Fibroblast of mammary gland (primary cell): Measurements from ENCODE around the gene PLEKHJ1.

Experiments
- DNase-seq: peaks from one replicate; pipeline ENCODE4 v3.0.0-alpha.2; 2010; ENCODE audit warnings: low read depth
- H3K4me3 ChIP-seq: 2 replicates; pipeline ENCODE4 v1.5.1; 2011; ENCODE audit warnings: low read depth, mild to moderate bottlenecking, low read length, moderate library complexity; ENCODE audit not compliant: control insufficient read depth
- TF ChIP-seq, protein P1 (sequence below): conservative IDR thresholded peaks from 2 replicates; pipeline ENCODE4 v1.5.1; 2011; ENCODE audit warnings: low read depth, low read length, inconsistent platforms; ENCODE audit not compliant: control insufficient read depth, insufficient read depth

Gene PLEKHJ1

DNA sequence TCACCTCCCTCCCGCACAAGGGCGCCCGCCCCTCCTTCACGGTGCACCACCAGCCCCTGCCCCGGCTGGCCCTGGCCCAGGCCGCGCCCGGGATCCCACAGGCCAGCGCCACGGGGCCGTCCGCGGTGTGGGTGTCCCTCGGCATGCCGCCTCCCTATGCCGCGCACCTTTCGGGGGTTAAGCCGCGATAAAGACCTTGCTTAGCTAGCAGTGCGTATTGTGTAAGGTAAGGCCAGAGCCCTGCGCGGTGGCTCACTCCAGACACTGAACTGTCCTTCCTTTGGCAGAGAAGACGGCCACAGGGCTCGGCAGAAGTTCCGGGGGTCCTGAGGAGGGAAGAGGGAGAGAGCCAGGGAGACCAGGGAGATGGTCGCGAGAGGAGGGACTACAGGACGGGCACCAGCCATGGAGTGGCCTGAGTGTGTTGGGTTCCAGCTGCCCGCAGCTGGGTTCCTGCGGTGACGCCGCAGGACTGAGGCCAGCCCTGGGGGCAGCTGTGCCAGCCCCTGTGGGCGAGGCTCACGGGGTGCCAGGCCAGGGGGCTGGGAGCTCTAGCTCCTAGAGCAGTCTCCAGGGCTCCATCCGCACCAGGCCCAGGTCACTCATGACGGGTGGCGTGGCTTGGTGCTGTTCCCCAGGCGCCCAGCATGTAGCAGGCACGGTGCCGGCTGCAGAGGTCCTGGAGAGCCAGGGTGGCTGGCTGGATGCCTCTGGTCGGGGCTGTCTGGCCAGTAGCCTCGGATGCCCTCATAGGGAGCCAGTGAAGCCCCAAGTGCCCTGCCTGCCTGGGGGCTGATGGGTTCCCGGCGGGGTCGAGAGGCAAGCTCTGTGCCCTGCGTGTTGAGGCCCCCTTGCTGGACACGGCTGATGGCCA lies 7.7 kb downstream of the PLEKHJ1 start:
- no peak overlapping the region for H3K4me3 ChIP-seq
- no peak for DNase-seq
- TF ChIP-seq, protein P1, sequence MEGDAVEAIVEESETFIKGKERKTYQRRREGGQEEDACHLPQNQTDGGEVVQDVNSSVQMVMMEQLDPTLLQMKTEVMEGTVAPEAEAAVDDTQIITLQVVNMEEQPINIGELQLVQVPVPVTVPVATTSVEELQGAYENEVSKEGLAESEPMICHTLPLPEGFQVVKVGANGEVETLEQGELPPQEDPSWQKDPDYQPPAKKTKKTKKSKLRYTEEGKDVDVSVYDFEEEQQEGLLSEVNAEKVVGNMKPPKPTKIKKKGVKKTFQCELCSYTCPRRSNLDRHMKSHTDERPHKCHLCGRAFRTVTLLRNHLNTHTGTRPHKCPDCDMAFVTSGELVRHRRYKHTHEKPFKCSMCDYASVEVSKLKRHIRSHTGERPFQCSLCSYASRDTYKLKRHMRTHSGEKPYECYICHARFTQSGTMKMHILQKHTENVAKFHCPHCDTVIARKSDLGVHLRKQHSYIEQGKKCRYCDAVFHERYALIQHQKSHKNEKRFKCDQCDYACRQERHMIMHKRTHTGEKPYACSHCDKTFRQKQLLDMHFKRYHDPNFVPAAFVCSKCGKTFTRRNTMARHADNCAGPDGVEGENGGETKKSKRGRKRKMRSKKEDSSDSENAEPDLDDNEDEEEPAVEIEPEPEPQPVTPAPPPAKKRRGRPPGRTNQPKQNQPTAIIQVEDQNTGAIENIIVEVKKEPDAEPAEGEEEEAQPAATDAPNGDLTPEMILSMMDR: no peak

DNA sequence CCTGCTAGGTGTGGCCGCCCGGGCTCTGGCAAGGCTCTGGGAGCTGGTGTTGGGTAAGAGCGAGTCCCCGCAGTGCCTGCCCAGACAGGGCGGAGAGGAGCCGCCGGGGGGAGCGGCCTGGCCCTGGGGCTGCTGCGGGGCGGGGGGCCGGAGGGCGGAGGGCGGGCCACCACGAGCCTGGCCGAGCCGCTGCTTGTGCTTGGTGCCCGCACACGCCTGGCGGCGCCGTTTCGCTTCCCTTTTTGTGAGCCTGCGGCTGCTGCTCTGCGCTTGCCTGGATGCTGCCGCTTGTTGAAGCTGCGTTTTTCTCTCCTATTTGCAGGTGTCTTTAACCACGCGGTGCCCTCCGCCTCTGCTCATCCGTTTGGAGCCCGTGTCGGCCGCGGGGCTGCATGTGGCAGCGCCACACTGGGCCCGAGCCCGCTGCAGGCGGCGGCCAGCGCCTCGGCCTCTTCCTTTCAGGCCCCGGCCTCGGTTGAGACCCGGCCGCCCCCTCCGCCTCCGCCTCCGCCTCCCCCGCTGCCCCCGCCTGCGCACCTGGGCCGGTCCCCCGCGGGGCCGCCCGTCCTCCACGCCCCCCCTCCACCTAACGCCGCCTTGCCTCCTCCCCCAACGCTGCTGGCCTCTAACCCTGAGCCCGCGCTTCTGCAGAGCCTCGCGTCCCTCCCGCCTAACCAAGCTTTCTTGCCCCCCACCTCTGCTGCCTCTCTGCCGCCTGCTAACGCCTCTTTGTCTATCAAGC lies 8.5 kb downstream of the PLEKHJ1 start:
- H3K4me3 ChIP-seq: no peak overlapping the region
- DNase-seq: no peak
- TF ChIP-seq, protein P1: no peak

GRCh38 chr19:2226840-2227360 lies 9.2 kb downstream of the PLEKHJ1 start:
- DNase-seq: no peak
- no peak overlapping the region for H3K4me3 ChIP-seq
- TF ChIP-seq, protein P1: no peak

DNA sequence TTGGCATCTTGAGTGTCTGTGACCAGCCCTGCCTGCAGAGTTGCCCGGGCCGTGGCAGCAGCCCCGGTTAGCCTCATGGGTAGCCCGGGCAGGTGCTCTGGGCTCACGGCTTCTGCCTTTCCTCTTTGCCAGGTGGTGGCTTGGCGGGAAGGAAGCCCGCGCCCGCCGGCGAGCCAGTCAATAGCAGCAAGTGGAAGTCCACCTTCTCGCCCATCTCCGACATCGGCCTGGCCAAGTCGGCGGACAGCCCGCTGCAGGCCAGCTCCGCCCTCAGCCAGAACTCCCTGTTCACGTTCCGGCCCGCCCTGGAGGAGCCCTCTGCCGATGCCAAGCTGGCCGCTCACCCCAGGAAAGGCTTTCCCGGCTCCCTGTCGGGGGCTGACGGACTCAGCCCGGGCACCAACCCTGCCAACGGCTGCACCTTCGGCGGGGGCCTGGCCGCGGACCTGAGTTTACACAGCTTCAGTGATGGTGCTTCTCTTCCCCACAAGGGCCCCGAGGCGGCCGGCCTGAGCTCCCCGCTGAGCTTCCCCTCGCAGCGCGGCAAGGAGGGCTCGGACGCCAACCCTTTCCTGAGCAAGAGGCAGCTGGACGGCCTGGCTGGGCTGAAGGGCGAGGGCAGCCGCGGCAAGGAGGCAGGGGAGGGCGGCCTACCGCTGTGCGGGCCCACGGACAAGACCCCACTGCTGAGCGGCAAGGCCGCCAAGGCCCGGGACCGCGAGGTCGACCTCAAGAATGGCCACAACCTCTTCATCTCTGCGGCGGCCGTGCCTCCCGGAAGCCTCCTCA lies 9.9 kb downstream of the PLEKHJ1 start:
- TF ChIP-seq, protein P1: no peak

DNA sequence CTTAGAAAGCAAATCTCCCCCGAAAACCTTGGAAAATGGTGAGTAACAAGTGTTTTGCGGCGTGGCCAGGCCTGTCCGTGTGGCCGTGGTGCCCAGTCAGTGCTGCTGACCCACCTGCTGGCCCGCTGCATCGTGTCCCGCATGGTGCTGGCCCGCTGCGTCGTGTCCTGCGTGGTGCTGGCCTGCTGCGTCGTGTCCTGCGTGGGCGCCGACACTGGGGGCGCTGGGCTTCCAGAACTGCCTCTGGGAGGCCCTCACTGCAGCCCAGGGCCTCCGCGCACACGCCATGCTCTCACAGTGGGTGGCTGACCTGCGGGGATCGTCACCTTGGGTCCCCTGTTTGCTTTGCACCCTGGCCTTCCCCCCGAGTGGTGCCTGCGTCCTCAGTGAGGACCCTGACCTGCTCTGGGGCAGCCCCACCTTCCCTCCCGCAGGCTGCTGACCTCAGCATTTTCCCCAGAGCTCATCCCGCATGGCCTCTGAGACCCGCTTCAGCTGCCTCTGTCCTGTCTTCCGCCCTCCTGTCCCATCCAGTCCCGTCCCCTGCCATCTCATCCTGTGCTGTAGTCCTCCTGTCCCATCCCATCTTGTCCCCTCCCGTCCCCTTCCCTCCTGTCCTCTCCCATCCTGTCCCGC lies 10.6 kb downstream of the PLEKHJ1 start:
- H3K4me3 ChIP-seq: no peak overlapping the region
- TF ChIP-seq, protein P1: no peak
- no peak for DNase-seq

More for the DNA sequence above, 9.9 kb downstream of the PLEKHJ1 start:
- H3K4me3 ChIP-seq: no peak overlapping the region
- no peak for DNase-seq
